ENCODE measurements around the gene PSMG3.

DNA sequence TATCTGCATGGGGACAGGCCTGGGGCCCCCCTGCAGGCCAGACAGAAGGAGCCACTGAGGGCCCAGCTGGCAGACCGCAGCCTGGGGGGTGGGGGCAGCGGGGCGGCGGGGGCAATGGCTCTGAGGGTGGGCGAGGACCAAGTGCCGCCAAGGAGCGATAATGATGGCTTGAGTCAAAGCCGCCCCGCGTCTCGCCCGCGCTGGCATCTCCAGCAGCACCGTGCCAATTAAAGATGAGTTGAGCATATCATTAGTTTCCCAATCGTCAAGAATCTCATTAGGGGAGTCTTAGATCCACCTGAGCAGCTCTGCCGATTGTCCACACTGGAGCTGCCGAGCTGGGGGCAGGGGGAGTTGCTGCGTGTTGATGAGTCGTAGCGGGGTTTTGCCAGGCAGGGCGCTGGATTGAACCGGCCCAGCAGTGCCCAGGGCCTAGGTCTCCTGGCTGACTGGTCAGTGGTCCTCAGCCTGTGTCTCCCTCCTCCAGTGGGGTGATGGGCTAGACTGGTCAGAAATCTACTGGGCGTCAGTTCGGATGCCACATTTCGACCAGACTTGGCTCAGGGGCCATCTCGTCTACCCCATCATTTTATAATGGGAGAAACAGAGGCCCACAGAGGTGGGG, 41.0 kb upstream of the PSMG3 start:
- TF ChIP-seq, protein P1, sequence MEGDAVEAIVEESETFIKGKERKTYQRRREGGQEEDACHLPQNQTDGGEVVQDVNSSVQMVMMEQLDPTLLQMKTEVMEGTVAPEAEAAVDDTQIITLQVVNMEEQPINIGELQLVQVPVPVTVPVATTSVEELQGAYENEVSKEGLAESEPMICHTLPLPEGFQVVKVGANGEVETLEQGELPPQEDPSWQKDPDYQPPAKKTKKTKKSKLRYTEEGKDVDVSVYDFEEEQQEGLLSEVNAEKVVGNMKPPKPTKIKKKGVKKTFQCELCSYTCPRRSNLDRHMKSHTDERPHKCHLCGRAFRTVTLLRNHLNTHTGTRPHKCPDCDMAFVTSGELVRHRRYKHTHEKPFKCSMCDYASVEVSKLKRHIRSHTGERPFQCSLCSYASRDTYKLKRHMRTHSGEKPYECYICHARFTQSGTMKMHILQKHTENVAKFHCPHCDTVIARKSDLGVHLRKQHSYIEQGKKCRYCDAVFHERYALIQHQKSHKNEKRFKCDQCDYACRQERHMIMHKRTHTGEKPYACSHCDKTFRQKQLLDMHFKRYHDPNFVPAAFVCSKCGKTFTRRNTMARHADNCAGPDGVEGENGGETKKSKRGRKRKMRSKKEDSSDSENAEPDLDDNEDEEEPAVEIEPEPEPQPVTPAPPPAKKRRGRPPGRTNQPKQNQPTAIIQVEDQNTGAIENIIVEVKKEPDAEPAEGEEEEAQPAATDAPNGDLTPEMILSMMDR (IDR thresholded peaks at IDR 0.05), result no peak
- no peak for TF ChIP-seq POLR2A (IDR thresholded peaks at IDR 0.05)

Data from prostate gland (tissue), 2 donors.